Measurements from ENCODE around the gene ARHGAP24.
"Not testable (repeated sequence)": the region's sequence is repeated elsewhere in the genome, so short reads cannot be mapped to it uniquely, and the experiment has no call there.

The ARHGAP24 gene

GRCh38 chr4:85659610-85660218 lies 184.8 kb downstream of the ARHGAP24 start:
- no peaks in the 10 kb centered on the region for H3K36me3 ChIP-seq (ENCODE audit: control insufficient read depth, insufficient read depth, low read length)
- H3K27ac ChIP-seq (ENCODE audit: low read depth, low read length), result no peak overlapping the region
- no peaks in the 10 kb centered on the region for H3K4me1 ChIP-seq (ENCODE audit: control insufficient read depth, insufficient read depth, low read length)
- no peak overlapping the region for H3K4me3 ChIP-seq (ENCODE audit: low read length)
- no peak overlapping the region for H3K9ac ChIP-seq (ENCODE audit: low read length)
- H3K27me3 ChIP-seq (ENCODE audit: control insufficient read depth, insufficient read depth, low read length), result no peaks in the 10 kb centered on the region

DNA sequence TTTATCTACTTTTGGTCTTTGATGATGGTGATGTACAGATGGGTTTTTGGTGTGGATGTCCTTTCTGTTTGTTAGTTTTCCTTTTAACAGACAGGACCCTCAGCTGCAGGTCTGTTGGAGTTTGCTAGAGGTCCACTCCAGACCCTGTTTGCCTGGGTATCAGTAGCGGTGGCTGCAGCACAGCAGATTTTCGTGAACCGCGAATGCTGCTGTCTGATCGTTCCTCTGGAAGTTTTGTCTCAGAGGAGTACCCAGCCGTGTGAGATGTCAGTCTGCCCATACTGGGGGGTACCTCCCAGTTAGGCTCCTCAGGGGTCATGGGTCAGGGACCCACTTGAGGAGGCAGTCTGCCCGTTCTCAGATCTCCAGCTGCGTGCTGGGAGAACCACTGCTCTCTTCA lies 191.7 kb downstream of the ARHGAP24 start:
- H3K9ac ChIP-seq (ENCODE audit: low read length); H3K4me3 ChIP-seq (ENCODE audit: low read length); H3K4me1 ChIP-seq (ENCODE audit: control insufficient read depth, insufficient read depth, low read length); H3K36me3 ChIP-seq (ENCODE audit: control insufficient read depth, insufficient read depth, low read length); H3K27ac ChIP-seq (ENCODE audit: low read depth, low read length); H3K27me3 ChIP-seq (ENCODE audit: control insufficient read depth, insufficient read depth, low read length): not testable (repeated sequence)

DNA sequence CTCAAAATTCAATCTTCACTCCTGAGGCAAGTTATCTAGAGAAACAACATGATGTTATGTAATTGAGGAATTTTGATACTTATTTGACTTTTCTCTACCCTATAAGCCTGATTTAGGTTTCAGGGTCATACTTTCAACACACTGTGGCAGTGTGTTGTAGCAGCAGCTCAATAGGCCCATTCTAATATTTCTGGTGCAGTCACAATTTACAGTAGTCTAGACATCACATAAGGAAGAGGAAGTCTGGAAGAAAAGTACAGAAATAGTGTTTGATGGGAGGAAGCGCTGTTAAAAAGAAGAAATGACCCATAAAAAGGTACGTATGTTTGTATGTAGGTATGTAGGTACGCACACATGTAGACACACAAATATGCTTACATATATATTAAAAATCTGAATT lies 194.3 kb downstream of the ARHGAP24 start:
- Histone ChIP-seq H3K27me3 (ENCODE audit: control insufficient read depth, insufficient read depth, low read length) (no peaks in the 10 kb centered on the region), H3K36me3 (ENCODE audit: control insufficient read depth, insufficient read depth, low read length) (no peaks in the 10 kb centered on the region), H3K4me1 (ENCODE audit: control insufficient read depth, insufficient read depth, low read length) (no peaks in the 10 kb centered on the region), H3K27ac (ENCODE audit: low read depth, low read length) (no peak overlapping the region), H3K4me3 (ENCODE audit: low read length) (no peak overlapping the region), H3K9ac (ENCODE audit: low read length) (no peak overlapping the region)

DNA sequence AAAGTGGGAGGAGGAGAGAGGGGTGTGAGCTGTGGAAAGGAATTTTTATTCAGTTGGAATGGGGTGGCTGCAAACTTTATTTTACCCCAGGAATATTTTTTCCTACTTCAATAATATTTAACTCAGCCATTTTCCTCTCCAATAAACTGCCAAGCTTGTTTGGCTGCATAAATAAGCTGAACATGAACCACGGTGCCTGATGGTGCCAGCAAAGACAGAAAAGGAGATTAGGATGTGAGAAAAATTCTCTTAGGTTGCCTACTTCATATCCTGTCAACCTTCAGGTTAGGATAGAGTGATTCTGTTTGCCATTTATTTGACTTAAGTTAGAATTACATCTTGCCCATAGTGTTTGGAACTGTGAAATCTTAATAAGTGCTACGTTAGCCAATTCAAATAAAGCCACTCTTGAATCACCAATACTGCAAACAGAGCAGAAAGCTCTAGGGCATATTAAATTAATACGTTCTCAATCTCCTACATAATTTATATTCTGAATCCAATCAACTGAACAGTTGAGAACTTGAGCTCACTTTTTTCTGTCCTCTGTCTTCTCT lies 195.1 kb downstream of the ARHGAP24 start:
- Histone ChIP-seq H3K36me3 (ENCODE audit: control insufficient read depth, insufficient read depth, low read length) (no peaks in the 10 kb centered on the region), H3K4me3 (ENCODE audit: low read length) (no peak overlapping the region), H3K27ac (ENCODE audit: low read depth, low read length) (no peak overlapping the region), H3K27me3 (ENCODE audit: control insufficient read depth, insufficient read depth, low read length) (no peaks in the 10 kb centered on the region), H3K9ac (ENCODE audit: low read length) (no peak overlapping the region), H3K4me1 (ENCODE audit: control insufficient read depth, insufficient read depth, low read length) (no peaks in the 10 kb centered on the region)

DNA sequence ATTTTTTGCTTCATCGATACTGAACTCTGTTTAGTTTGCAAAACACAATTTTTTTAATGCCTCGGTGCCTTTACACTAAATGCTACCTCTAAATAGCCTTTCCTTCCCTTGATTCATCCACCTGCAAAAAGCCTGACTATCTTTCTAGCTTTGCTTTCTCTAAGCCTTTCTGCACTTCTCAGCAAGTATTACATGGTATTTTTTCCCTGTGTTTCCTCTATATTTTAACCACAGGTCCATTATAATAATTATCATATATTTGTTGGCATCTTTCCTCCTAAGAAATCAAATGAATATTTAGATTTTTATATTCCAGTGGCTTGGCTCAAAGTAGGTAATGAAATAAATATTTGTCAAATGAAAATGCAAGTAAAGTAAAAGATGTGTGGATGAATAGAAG lies 196.2 kb downstream of the ARHGAP24 start:
- Histone ChIP-seq H3K4me1 (ENCODE audit: control insufficient read depth, insufficient read depth, low read length) (no peaks in the 10 kb centered on the region), H3K36me3 (ENCODE audit: control insufficient read depth, insufficient read depth, low read length) (no peaks in the 10 kb centered on the region), H3K4me3 (ENCODE audit: low read length) (no peak overlapping the region), H3K27me3 (ENCODE audit: control insufficient read depth, insufficient read depth, low read length) (no peaks in the 10 kb centered on the region), H3K9ac (ENCODE audit: low read length) (no peak overlapping the region), H3K27ac (ENCODE audit: low read depth, low read length) (no peak overlapping the region)

DNA sequence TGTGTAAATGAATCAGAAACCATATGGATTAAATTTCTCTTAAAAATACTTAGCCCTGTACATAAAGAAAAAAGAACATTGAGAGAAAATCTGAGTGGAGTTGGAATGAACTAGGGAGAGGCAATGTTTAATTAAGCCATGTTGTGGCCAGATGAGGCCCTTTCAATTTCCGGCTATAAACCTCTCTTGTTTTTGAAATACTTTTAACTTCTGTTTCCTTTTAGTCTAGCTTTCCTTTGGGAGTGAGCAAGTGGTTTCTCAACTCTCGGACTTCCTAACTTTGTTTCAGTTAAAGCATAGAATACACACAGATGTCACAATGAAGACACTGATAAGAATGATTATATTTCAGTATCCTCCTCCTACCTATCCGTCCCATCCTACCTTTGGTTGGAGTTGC lies 197.2 kb downstream of the ARHGAP24 start:
- Histone ChIP-seq H3K27me3 (ENCODE audit: control insufficient read depth, insufficient read depth, low read length) (no peaks in the 10 kb centered on the region), H3K27ac (ENCODE audit: low read depth, low read length) (no peak overlapping the region), H3K4me3 (ENCODE audit: low read length) (no peak overlapping the region), H3K9ac (ENCODE audit: low read length) (no peak overlapping the region), H3K36me3 (ENCODE audit: control insufficient read depth, insufficient read depth, low read length) (no peaks in the 10 kb centered on the region), H3K4me1 (ENCODE audit: control insufficient read depth, insufficient read depth, low read length) (no peaks in the 10 kb centered on the region)

DNA sequence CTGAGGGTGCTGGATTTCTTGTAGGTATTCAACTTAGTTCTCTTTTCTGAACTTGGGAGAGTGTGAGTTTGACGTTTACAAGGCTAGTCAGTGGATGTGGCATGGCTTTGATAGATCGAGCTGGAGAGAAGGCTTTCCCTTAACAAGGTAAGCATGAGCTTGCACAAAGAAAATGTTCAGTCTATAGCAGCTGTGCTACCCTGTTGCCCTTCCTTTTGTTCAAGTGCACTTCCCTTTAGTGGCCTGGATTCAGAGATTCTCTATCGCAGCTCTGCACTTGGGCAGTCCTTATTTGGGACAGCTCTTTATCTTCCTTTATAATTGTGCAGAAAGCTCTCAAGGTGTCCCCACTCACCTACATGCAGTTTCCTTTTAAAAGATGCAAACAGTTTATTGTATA lies 198.0 kb downstream of the ARHGAP24 start:
- H3K4me3 ChIP-seq (ENCODE audit: low read length), result no peak overlapping the region
- H3K9ac ChIP-seq (ENCODE audit: low read length), result no peak overlapping the region
- H3K4me1 ChIP-seq (ENCODE audit: control insufficient read depth, insufficient read depth, low read length), result no peaks in the 10 kb centered on the region
- no peak overlapping the region for H3K27ac ChIP-seq (ENCODE audit: low read depth, low read length)
- no peaks in the 10 kb centered on the region for H3K27me3 ChIP-seq (ENCODE audit: control insufficient read depth, insufficient read depth, low read length)
- H3K36me3 ChIP-seq (ENCODE audit: control insufficient read depth, insufficient read depth, low read length), result no peaks in the 10 kb centered on the region

DNA sequence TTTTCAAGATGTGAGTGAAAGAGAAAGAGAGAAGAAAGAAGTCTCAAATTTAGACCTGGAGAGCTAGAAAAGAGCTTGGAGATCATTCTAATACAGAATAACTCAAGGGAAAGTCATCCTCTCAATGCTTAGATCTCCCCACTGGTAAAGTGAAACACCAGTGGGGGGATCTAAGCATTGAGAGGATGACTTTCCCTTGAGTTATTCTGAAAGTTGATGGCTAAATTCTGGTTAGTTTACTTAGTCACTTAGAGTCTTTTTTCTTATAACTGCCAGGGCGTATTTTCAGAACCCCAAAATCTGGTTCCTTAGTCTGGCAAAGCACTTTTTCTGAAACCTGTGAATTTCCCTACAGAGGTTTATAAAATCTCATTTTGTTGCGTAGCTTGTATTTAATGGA lies 198.6 kb downstream of the ARHGAP24 start:
- Histone ChIP-seq H3K36me3 (ENCODE audit: control insufficient read depth, insufficient read depth, low read length) (no peaks in the 10 kb centered on the region), H3K9ac (ENCODE audit: low read length) (no peak overlapping the region), H3K4me1 (ENCODE audit: control insufficient read depth, insufficient read depth, low read length) (no peaks in the 10 kb centered on the region), H3K27me3 (ENCODE audit: control insufficient read depth, insufficient read depth, low read length) (no peaks in the 10 kb centered on the region), H3K4me3 (ENCODE audit: low read length) (no peak overlapping the region), H3K27ac (ENCODE audit: low read depth, low read length) (no peak overlapping the region)

DNA sequence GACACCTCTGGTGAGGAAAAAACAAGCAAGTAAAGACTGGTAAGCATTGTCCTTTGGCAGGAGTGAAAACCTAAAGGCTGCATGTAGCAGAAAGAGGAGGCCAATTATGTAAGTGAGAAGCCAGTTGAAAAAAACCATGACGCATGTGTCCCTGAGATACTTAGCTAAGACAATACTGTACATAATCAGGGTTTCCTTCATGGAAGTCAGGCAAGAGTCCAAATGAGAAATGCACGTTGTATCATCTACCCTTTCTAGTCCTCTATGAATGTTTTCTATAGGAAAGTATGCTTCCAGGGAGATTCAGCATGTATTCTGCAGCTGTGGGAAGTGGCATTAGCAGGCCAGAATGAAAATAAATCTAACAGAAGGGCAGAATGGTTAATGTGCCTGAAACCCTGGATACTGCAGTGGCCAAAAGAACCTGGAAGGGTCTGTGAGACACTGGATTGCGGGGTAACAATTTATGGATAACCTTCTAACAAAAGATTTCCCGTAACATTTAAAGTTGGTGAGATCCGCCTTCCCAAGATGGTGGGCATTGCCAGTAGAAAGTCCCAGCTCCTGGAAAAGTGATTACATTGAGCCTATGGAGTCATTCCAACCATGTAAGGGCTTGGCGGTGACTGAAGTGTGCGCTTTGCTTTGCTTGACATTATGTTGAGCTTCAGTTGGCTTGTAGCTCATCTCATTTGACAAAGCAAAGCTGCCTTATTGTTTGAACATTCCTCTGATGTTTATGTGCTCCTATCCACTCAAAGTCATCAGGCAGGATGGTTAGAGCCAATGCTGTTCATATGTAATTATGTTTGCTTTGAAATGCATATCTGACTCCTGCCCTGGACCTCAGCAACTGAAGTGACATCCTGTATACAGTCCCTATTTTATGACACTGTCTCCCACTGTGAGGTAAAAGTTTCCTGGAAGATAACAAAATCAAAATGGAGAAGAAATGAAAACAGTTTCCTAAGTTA lies 200.4 kb downstream of the ARHGAP24 start:
- Histone ChIP-seq H3K9ac (ENCODE audit: low read length) (no peak overlapping the region), H3K4me1 (ENCODE audit: control insufficient read depth, insufficient read depth, low read length) (no peaks in the 10 kb centered on the region), H3K4me3 (ENCODE audit: low read length) (no peak overlapping the region), H3K36me3 (ENCODE audit: control insufficient read depth, insufficient read depth, low read length) (no peaks in the 10 kb centered on the region), H3K27ac (ENCODE audit: low read depth, low read length) (no peak overlapping the region), H3K27me3 (ENCODE audit: control insufficient read depth, insufficient read depth, low read length) (no peaks in the 10 kb centered on the region)

- H3K4me3 ChIP-seq (ENCODE audit: low read length), result no peak overlapping the region
- no peaks in the 10 kb centered on the region for H3K4me1 ChIP-seq (ENCODE audit: control insufficient read depth, insufficient read depth, low read length)
- no peaks in the 10 kb centered on the region for H3K36me3 ChIP-seq (ENCODE audit: control insufficient read depth, insufficient read depth, low read length)
- H3K27me3 ChIP-seq (ENCODE audit: control insufficient read depth, insufficient read depth, low read length), result no peaks in the 10 kb centered on the region
- no peak overlapping the region for H3K27ac ChIP-seq (ENCODE audit: low read depth, low read length)
- H3K9ac ChIP-seq (ENCODE audit: low read length), result no peak overlapping the region
These were observed 201.1 kb downstream of the ARHGAP24 start for GRCh38 chr4:85676050-85676425.

DNA sequence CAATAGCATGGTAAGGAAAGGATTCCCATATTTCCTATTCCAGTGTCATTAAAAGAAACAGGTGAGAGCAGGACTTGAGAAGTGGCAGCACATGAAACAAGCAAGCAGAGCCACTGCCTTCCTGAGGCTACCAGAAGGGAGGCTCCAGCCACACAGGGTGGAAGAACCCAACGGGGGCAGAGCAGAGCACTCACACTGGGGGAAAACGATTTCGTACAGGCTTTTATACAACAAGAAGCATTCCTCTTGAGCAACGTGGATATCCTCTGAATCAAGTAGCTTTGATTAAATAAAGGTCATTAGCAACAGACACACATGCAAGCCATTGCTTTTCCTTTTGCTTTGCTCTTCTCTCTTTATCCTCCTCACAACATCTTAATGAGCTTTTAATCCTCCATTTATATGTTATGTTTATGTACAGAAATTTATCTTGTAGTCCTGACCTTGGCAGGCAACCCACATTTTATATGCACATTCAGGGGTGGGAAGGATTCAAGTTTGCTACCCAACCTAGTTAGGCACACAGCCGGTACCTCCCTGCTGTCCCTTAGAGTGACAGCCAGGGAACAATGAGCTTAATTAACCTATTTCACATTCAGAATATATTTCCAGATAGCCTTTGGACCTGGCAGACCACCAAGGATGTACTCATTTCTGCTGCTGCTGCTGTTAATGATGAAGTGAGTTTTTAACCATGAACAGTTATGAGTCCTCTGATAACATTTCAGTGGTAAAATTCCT lies 202.1 kb downstream of the ARHGAP24 start:
- H3K36me3 ChIP-seq (ENCODE audit: control insufficient read depth, insufficient read depth, low read length), result no peaks in the 10 kb centered on the region
- no peak overlapping the region for H3K27ac ChIP-seq (ENCODE audit: low read depth, low read length)
- H3K4me3 ChIP-seq (ENCODE audit: low read length), result no peak overlapping the region
- H3K27me3 ChIP-seq (ENCODE audit: control insufficient read depth, insufficient read depth, low read length), result no peaks in the 10 kb centered on the region
- no peaks in the 10 kb centered on the region for H3K4me1 ChIP-seq (ENCODE audit: control insufficient read depth, insufficient read depth, low read length)
- no peak overlapping the region for H3K9ac ChIP-seq (ENCODE audit: low read length)

- H3K27me3 ChIP-seq (ENCODE audit: control insufficient read depth, insufficient read depth, low read length), result no peaks in the 10 kb centered on the region
- no peak overlapping the region for H3K9ac ChIP-seq (ENCODE audit: low read length)
- no peaks in the 10 kb centered on the region for H3K4me1 ChIP-seq (ENCODE audit: control insufficient read depth, insufficient read depth, low read length)
- no peak overlapping the region for H3K4me3 ChIP-seq (ENCODE audit: low read length)
- H3K27ac ChIP-seq (ENCODE audit: low read depth, low read length), result no peak overlapping the region
- H3K36me3 ChIP-seq (ENCODE audit: control insufficient read depth, insufficient read depth, low read length), result no peaks in the 10 kb centered on the region
These were observed 206.3 kb downstream of the ARHGAP24 start for GRCh38 chr4:85681221-85681657.

Data from rectal smooth muscle tissue (tissue), 1 donor.